ENCODE measurements around the gene SHISAL1.

SHISAL1 gene

DNA sequence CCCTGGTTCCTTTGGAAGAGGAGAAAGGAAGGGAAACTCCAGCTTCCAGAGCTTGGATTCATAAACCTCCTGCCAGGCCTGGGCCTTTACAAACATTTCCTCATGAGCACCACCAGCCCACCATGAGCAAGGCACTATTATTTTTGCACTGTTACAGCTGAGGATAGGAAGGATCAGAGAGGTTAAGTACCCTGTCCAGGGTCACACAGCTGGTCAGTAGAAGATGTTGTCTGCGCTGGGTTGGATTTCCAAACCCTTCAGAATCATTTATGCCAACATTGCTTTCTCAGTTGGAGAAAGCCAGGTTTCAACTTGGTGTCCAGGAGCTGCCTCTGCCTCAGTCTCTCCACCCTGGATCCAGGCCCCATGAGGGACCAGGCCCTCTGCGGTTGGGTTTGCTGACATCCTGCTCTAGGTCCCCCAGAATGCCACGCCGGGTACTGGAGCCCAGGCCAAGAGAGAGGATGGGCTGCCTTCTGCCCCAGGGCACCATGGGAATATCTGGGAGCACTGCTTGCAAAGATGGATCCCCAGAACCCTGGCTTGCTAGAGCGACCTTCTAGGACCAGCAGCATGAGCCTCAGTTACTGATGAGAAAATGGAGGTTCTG, 29.7 kb upstream of the SHISAL1 start:
- no peak for DNase-seq (ENCODE audit: low spot score)

- DNase-seq (ENCODE audit: low spot score), result no peak
These were observed 28.9 kb upstream of the SHISAL1 start for GRCh38 chr22:44341431-44342346.

DNA sequence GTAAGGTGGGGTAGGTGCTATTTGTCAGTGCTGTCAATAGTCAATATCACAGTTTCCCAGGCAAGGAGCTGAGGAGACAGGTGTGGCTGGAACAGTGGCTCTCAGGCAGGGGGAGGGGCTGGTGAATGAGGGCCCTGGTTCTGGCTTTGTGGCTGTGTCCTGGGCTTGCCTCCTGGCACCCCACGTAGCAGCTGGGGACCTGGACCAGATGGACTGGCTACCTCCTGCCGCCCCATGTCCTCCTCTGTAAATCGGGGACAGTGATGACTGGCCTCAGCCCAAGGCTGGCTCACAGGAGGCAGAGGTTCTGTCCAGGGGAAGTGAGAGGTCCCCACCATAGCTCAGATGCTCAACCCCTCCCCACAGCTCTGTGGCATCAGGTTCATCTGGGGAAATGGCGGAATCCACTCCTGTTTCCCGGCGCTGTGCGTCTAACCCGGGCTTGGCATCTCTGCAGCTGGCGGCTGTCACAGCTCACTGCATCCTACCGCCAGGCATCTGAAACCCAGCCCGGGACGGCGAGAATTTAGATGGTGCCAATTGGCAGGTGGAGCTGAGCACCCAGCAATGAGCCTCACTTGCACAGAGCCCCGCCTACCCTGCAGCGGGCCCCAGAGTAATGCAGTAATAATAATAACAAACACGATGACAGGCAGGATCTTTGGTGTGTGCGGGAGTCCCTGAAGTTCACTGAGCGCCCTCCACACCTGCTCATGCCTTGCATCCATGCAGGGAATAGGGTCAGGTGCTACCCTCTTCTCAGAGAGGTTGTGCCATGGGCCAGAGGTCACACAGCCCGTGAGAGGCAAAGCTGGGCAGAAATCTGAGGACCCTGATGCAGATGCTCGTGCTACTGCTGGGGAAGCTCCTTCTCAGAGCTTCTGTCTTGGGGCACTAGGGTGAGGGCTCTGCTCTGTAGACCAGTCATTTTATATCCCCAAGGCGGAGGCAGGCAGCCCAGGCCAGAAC, 27.8 kb upstream of the SHISAL1 start:
- DNase-seq (ENCODE audit: low spot score), result no peak

DNA sequence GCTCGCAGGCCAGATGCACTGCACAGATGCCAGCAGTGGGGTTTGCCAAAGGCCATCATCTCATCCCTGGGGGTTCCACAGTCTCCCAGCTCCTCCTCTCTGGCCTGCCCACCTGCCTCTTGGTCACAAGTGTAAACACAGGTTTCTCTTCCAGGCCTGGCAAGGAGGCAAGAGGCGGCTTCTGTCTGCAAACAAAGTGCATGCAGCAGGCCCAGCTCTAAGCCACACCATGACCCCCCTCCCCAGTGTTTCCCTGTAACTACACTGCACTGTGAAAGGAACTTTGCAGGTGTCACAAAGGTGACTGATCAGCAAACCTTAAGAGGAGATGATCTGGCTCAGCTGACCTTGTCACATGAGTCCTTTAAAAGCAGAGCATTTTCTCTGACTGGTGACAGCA, 26.2 kb upstream of the SHISAL1 start:
- DNase-seq (ENCODE audit: low spot score), result no peak

GRCh38 chr22:44338177-44338810, 25.5 kb upstream of the SHISAL1 start:
- no peak for DNase-seq (ENCODE audit: low spot score)

DNA sequence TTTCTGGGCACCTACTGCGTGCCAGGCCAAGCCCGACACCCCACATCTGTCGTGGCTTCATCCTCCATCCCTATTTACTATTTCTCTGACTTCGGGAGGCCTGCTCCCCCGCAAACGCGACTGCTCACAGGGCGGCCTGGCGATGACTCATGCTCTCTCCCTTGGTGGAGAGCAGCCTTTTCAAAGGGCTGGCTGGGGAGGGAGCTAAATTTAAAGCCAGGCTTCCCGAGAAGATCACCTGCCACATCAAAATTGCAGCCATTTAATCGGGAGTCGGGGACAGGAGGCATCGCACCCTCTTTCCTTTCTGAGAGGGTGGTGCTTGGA, 24.9 kb upstream of the SHISAL1 start:
- DNase-seq (ENCODE audit: low spot score), result no peak

GRCh38 chr22:44336962-44337677, 24.4 kb upstream of the SHISAL1 start:
- no peak for DNase-seq (ENCODE audit: low spot score)

DNA sequence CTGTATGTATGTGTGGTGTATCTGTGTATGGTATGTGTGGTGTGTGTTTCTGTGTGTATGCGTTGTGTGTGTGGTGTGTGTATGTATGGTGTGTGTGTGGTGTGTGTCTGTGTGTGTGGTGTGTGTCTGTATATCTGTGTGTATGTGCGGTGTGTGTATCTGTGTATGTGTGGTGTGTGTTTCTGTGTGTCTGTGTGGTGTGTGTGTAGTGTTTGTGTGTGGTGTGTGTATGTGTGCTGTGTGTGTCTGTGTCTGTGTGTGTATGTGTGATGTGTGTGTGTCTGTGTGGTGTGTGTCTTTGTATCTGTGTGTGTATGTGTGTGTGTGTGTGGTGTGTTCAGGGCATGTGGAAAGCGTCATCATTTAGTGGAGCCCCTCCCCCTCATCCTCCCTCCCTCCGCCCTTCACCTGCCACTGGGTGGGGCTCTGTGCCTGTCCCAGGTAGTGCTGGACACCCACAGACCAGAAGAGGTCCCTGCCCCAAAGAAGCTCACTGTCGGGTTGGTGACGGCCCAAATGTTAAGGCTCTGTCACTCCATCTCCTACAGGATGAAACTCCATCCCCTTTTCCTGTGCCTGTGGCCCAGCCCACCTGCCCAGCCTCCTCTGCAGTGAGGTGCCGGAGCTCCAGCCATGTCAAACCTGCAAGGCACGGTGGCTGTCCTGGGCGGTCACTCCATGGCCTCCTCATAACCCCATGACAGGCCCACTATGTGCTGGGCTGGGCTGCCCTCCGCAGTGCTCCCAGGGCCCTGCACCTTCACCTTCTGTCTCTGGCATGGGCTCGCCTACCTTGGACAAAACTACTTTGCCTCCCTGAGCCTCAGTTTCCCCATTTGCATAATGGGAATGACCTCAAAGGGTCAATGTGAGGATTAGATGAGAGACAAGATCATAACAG, 23.4 kb upstream of the SHISAL1 start:
- no peak for DNase-seq (ENCODE audit: low spot score)

- DNase-seq (ENCODE audit: low spot score), result no peak
These were observed 22.5 kb upstream of the SHISAL1 start for GRCh38 chr22:44335066-44335839.

DNA sequence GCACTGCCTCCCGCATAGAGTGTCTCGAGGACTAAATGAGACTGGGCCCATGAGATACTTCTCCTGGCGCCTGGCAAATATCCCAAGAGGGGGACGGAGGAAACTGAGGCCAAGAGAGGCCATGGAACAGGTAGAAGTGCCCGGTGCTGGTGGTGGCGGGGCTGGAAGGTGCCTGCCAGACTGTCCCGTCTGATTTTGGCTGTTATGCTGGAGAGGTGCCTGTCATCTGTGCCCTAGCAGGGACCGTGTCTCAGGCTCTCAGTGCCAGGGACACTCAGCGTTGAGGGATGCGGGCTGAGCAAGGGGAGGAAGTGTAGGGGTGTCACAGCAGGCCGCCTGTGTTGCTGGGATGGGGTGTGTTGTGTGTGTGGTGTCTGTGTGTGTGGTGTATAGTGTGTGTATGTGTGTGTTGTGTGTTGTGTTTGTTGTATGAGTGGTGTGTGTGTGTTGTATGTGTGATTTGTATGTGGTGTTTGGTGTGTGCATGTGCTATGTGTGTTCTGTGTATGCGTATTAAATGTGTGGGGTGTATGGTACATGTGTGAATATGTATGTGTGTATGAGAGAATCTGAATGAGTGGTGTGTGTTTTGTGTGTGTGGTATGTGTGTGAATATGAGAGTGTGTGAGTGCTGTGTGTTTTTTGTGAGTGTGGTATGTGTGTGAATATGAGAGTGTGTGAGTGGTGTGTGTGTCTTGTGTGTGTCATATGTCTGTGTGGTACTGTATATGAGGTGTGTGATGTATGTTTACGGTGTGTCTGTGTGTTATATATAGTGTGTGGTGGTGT, 21.3 kb upstream of the SHISAL1 start:
- no peak for DNase-seq (ENCODE audit: low spot score)

GRCh38 chr22:44332946-44333345, 20.2 kb upstream of the SHISAL1 start:
- no peak for DNase-seq (ENCODE audit: low spot score)

DNA sequence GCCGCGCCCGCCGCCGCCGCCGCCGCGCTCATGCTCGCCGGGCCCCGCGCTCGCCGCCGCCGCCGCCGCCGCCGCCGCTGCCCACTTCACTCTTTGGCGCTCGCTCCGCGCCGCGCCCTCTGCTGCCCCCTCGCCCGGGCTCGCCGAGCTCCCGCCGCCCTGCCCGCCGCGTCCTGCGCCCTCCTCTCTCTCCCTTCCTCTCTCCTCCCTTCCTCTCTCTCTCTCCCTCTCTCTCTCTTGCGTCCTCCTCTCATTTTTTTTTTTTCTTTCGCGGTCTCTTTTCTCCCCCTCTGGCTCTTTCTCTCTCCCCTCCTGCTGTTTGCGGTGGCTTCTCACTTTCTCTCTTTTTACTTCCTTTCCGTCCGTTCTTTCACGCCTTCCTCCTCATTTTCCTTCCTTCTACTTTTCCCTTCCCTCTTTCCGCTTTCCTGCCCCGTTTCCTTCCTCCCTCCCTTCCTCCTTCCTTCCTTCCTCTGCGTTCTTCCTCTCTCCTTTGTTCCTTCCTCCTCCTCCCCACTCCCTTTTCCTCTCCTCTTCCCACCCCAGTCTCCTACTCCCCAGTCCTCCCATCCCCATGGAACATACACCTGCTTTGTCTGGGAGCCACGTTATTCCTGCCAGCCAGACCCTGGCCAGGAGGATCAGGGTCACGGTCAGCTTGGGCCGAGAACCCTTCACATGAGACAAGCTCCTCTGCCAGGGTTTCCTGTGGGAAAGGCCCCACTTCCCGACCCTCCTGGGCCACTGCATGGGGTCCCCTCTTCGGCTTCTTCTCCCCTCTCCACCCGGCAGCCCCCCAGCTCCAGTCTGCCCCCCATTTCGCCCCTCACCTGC, 19.3 kb upstream of the SHISAL1 start:
- DNase-seq (ENCODE audit: low spot score), result no peak

DNA sequence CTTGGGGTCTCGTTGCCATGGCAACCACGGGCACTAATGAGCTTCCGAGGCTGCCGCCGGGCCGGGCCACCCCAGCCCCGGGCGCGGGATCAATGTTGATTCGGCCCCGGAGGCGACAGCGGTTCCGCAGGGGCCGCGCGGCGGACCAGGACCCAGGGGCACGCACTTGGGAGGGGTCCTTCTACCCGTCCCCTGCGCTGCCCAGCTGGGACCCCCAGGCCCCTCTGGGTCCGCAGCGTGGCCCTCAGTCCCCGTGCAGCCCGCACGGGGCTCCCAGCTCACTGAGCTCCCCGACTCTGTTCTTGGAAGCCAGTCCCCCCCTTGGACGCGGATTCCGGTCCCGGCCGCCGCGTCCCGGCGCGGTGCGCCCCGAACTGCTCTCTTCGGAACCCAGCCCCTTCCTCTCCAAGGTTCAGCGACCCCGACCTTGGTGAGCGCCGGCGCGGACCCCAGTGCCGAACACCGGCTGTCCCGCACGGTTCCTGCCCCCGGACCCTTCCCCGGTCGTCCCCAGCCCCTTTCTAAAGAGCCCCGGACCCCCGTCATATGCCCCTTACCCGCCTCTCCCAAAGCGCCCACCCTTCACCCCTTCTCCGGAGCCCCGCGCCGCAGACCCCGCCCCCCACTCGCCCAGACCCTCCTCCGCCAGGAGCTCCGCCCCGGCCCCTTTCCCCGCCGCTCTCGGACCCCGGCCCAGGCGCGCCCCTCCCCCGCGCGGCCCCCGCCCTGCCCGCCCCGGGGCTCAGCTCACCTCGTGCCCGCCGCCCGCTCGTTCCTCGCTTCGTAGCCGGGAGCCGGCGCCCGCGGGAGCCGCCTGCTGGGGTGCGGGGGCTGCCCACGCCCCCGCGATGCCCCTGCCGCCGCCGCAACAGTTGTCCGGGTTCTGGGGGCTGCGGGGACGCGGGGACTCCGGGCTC, 18.3 kb upstream of the SHISAL1 start:
- no peak for DNase-seq (ENCODE audit: low spot score)

- DNase-seq (ENCODE audit: low spot score), result no peak
These were observed 17.5 kb upstream of the SHISAL1 start for GRCh38 chr22:44330188-44330743.

- no peak for DNase-seq (ENCODE audit: low spot score)
These were observed 16.5 kb upstream of the SHISAL1 start for GRCh38 chr22:44329179-44329796.

- no peak for DNase-seq (ENCODE audit: low spot score)
These were observed 16.0 kb upstream of the SHISAL1 start for GRCh38 chr22:44328762-44329161.
